Parathyroid adenoma (tissue), 2 donors: ENCODE measurements around the gene COL23A1.
A peak's percentile ranks its signal among the peaks of the same experiment; 100 is the strongest.

Experiments
- H2AFZ ChIP-seq: fragments of 300-600 bp; sonication (generic); one replicate; pipeline ENCODE4 v1.7.0; 2017; ENCODE audit warnings: antibody characterized with exemption, mild to moderate bottlenecking
- H3K27ac ChIP-seq: fragments of 300-600 bp; sonication (generic); one replicate; pipeline ENCODE4 v1.7.0; 2017
- H3K27me3 ChIP-seq: fragments of 300-600 bp; sonication (generic); one replicate; pipeline ENCODE4 v1.7.0; 2017; ENCODE audit warnings: low read length; ENCODE audit not compliant: control insufficient read depth, insufficient read depth
- H3K36me3 ChIP-seq: fragments of 300-600 bp; sonication (generic); one replicate; pipeline ENCODE4 v1.7.0; 2017; ENCODE audit warnings: low read length; ENCODE audit not compliant: control insufficient read depth, insufficient read depth
- H3K4me1 ChIP-seq: fragments of 300-600 bp; sonication (generic); one replicate; pipeline ENCODE4 v1.7.0; 2017; ENCODE audit warnings: control low read depth
- H3K4me2 ChIP-seq: fragments of 300-600 bp; sonication (generic); one replicate; pipeline ENCODE4 v1.7.0; 2017; ENCODE audit warnings: low read length
- H3K4me3 ChIP-seq: fragments of 300-600 bp; sonication (generic); one replicate; pipeline ENCODE4 v1.7.0; 2017; ENCODE audit warnings: low read depth, low read length
- H3K79me2 ChIP-seq: fragments of 300-600 bp; sonication (generic); one replicate; pipeline ENCODE4 v1.7.0; 2017; ENCODE audit warnings: control low read depth
- H3K9ac ChIP-seq: fragments of 300-600 bp; sonication (generic); one replicate; pipeline ENCODE4 v1.7.0; 2017; ENCODE audit warnings: mild to moderate bottlenecking
- H3K9me3 ChIP-seq: fragments of 300-600 bp; sonication (generic); one replicate; pipeline ENCODE4 v1.7.0; 2017; ENCODE audit warnings: low read length; ENCODE audit not compliant: control insufficient read depth
- CTCF ChIP-seq: fragments of 300-600 bp; sonication (generic); IDR thresholded peaks from one replicate; pipeline ENCODE4 v1.7.0; 2017; ENCODE audit warnings: antibody characterized with exemption, mild to moderate bottlenecking
- donor health status: primary hyperparathyroidism.

COL23A1 gene

GRCh38 chr5:178384816-178385495 lies 205.2 kb downstream of the COL23A1 start:
- Histone ChIP-seq H3K79me2 (no peaks in the 10 kb centered on the region), H3K36me3 (no peaks in the 10 kb centered on the region), H2AFZ (no peak overlapping the region), H3K4me1 (peaks cover 11% of the 10 kb centered on the region), H3K4me2 (no peak overlapping the region), H3K27ac (no peak overlapping the region), H3K9me3 (no peaks in the 10 kb centered on the region), H3K27me3 (no peaks in the 10 kb centered on the region), H3K9ac (no peak overlapping the region), H3K4me3 (no peak overlapping the region)
- no peak for TF ChIP-seq CTCF

DNA sequence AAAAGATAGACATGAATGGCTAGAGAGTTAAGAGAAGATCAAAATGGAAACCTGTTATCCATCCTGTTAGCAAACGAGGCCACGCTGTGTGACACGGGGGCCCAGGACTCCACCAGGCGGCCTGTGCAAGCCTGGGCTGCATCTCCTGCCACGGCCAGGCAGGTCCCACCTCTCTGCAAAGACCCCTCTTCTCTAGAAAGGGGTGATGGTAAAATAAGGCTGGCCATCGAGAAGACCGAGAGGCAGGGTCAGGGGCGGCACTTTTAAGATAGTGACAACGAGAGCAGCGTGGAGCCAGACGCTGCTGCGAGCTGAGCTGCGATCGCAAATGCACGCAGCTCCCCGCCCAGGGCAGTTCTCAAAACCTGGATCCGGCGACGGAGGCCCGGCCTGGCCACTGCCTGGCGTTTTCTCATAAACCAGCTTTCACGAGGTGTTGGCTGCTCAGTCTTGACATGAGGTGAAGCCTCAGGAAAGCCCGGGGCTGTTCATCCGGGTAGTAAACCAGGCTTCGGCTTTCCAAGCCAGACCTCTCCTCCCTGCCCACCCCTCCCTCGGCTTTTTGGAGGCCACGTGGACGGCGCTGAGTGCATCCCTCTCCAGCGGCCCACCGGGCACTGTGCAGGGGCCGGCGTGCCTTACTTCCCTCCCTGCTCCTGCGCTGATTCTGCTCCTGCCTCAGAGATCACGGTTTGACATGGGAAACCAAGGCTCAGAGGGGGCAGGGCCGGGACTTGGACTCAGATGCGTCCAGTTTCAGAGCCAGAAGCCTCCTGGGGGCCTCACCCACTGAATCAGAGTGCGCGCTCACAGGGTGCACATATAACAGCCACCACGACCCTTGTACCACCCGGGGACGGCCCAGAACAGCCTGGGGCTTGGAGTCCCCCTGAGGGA lies 206.0 kb downstream of the COL23A1 start:
- no peak overlapping the region for H2AFZ ChIP-seq
- no peaks in the 10 kb centered on the region for H3K9me3 ChIP-seq
- H3K79me2 ChIP-seq: no peaks in the 10 kb centered on the region
- no peak overlapping the region for H3K9ac ChIP-seq
- no peak for TF ChIP-seq CTCF
- H3K27ac ChIP-seq: no peak overlapping the region
- no peak overlapping the region for H3K4me2 ChIP-seq
- H3K36me3 ChIP-seq: no peaks in the 10 kb centered on the region
- peaks cover 13% of the 10 kb centered on the region for H3K4me1 ChIP-seq
- H3K27me3 ChIP-seq: no peaks in the 10 kb centered on the region
- H3K4me3 ChIP-seq: no peak overlapping the region

GRCh38 chr5:178383301-178383918 lies 206.8 kb downstream of the COL23A1 start:
- Histone ChIP-seq H3K4me1 (peaks cover 13% of the 10 kb centered on the region), H2AFZ (no peak overlapping the region), H3K79me2 (no peaks in the 10 kb centered on the region), H3K9me3 (no peaks in the 10 kb centered on the region), H3K27me3 (no peaks in the 10 kb centered on the region), H3K9ac (no peak overlapping the region), H3K4me3 (no peak overlapping the region), H3K36me3 (no peaks in the 10 kb centered on the region), H3K4me2 (peak overlapping the region; percentile 51), H3K27ac (no peak overlapping the region)
- TF ChIP-seq CTCF: no peak

DNA sequence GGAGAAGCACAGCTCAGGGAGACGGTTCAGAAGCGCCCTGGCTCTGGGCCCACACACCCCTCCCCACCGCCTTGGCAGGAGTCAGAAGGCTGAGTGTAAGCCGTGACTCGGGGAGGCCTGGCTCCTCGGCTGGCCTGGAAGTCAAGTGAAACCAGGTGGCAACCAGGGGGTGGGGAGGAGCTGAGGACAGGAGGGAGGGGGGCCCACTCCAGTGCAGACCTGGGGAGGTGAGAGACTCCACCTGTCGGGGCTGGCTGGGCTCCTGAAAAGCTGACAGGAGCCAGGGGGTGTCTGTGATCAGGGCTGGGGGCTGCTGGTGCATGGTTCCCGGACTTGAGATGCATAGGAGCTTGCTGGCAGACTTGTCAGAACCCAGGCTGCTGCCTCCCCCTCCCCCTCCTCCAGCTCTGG lies 207.4 kb downstream of the COL23A1 start:
- Histone ChIP-seq H3K4me1 (peaks cover 13% of the 10 kb centered on the region), H3K9me3 (no peaks in the 10 kb centered on the region), H3K27me3 (no peaks in the 10 kb centered on the region), H3K27ac (no peak overlapping the region), H3K4me3 (no peak overlapping the region), H3K36me3 (no peaks in the 10 kb centered on the region), H3K9ac (no peak overlapping the region), H2AFZ (peak overlapping the region; percentile 42), H3K4me2 (peak overlapping the region; percentile 51), H3K79me2 (no peaks in the 10 kb centered on the region)
- TF ChIP-seq CTCF: no peak
